OCI-LY7 (cell line): ENCODE measurements around the gene MIX23. TPM values are rescaled to one million over a fixed set of nuclear protein-coding genes. Genes with fewer than 3 reads are reported as not detected.

ENCODE experiments used
- BruUV-seq: library from RNA; stranded (reverse); fragments of 400-500 nt; replicated peaks from 2 replicates; lab custom pipeline; 2021; lab: Mats Ljungman, UMichigan
- CTCF ChIA-PET: fragments of 300-600 bp; sonication (Branson Sonifier 250); formaldehyde crosslinking; loops from one replicate; lab custom pipeline; 2022; ENCODE audit warnings: antibody characterized with exemption; ENCODE audit not compliant: unreplicated experiment; lab: Charles Lee
- POLR2A ChIA-PET: fragments of 300-600 bp; sonication (Branson Sonifier 250); formaldehyde crosslinking; loops from one replicate; lab custom pipeline; 2022; ENCODE audit warnings: antibody characterized with exemption; lab: Charles Lee
- DNase-seq: peaks from one replicate; pipeline ENCODE4 v3.0.0-alpha.2; 2015; ENCODE audit warnings: low spot score
- H2AFZ ChIP-seq: fragments of 200-600 bp; sonication (generic), shearing (Covaris generic); 2 replicates; pipeline ENCODE4 v1.6.1; 2014; ENCODE audit warnings: mild to moderate bottlenecking, antibody characterized with exemption, low read length, moderate library complexity
- H3K27ac ChIP-seq: fragments of 200-600 bp; sonication (generic); 2 replicates; pipeline ENCODE4 v1.5.1; 2014; ENCODE audit warnings: mixed run types, low read depth, mild to moderate bottlenecking, moderate library complexity, low read length, inconsistent platforms; ENCODE audit not compliant: poor library complexity, severe bottlenecking
- H3K36me3 ChIP-seq: fragments of 200-600 bp; sonication (generic); 2 replicates; pipeline ENCODE4 v1.6.1; 2014; ENCODE audit warnings: mild to moderate bottlenecking, antibody characterized with exemption, low read length, moderate library complexity, mixed read lengths; ENCODE audit not compliant: insufficient read depth
- H3K4me1 ChIP-seq: fragments of 200-600 bp; sonication (generic); 2 replicates; pipeline ENCODE4 v1.5.1; 2014; ENCODE audit warnings: mild to moderate bottlenecking, low read length; ENCODE audit not compliant: insufficient read depth, poor library complexity, severe bottlenecking
- H3K4me2 ChIP-seq: fragments of 200-600 bp; sonication (generic); 2 replicates; pipeline ENCODE4 v1.6.1; 2014; ENCODE audit warnings: mild to moderate bottlenecking, low read length
- H3K4me3 ChIP-seq: fragments of 200-600 bp; sonication (generic); 2 replicates; pipeline ENCODE4 v1.5.1; 2014; ENCODE audit warnings: mild to moderate bottlenecking, low read depth, low read length; ENCODE audit not compliant: poor library complexity, severe bottlenecking
- H3K79me2 ChIP-seq: fragments of 200-600 bp; sonication (generic); 2 replicates; pipeline ENCODE4 v1.6.1; 2016; ENCODE audit warnings: low read depth, mild to moderate bottlenecking, low read length, moderate library complexity, mixed read lengths; ENCODE audit not compliant: insufficient read depth
- H3K9me2 ChIP-seq: fragments of 200-600 bp; sonication (generic); 2 replicates; pipeline ENCODE4 v1.6.1; 2016; ENCODE audit warnings: mild to moderate bottlenecking, low read length, mixed read lengths; ENCODE audit not compliant: insufficient read depth
- H3K9me3 ChIP-seq: fragments of 200-600 bp; sonication (generic); 2 replicates; pipeline ENCODE4 v1.6.1; 2014; ENCODE audit warnings: mild to moderate bottlenecking, mixed run types, low read length, mixed read lengths
- H4K20me1 ChIP-seq: fragments of 200-600 bp; sonication (generic); 2 replicates; pipeline ENCODE4 v1.6.1; 2014; ENCODE audit warnings: mild to moderate bottlenecking, antibody characterized with exemption, low read length, moderate library complexity, mixed read lengths; ENCODE audit not compliant: insufficient read depth
- EZH2phosphoT487 ChIP-seq: fragments of 200-600 bp; sonication (generic); IDR thresholded peaks from 2 replicates; pipeline ENCODE4 v1.6.1; 2018; ENCODE audit warnings: low read depth, borderline replicate concordance, mild to moderate bottlenecking, mixed run types, antibody characterized with exemption, low read length, moderate library complexity, mixed read lengths
- intact Hi-C: fragments of 100-400 bp; cut with micrococcal nuclease; formaldehyde crosslinking; loops from one replicate; pipeline ENCODE4 v1.10.0; 2022; ENCODE audit not compliant: unreplicated experiment
- total RNA-seq, 2 experiments: library from RNA; depleted of rRNA in 1 of 2; stranded (reverse); fragments of >200 nt in 1 of 2; shearing (Covaris generic) in 1 of 2; gene quantifications; 2 replicates each; pipeline ENCODE4 v1.2.3, GENCODE V29; 2014 to 2022
- TF ChIP-seq, protein P1 (sequence below): fragments of 200-600 bp; sonication (generic); conservative IDR thresholded peaks from 2 replicates; pipeline ENCODE4 v1.5.1; 2014; ENCODE audit warnings: mild to moderate bottlenecking, antibody characterized with exemption, low read length, moderate library complexity, mixed read lengths

The MIX23 gene
- total RNA-seq, 2 experiments from 2014 or later: 44.7 to 71.3 TPM

DNA sequence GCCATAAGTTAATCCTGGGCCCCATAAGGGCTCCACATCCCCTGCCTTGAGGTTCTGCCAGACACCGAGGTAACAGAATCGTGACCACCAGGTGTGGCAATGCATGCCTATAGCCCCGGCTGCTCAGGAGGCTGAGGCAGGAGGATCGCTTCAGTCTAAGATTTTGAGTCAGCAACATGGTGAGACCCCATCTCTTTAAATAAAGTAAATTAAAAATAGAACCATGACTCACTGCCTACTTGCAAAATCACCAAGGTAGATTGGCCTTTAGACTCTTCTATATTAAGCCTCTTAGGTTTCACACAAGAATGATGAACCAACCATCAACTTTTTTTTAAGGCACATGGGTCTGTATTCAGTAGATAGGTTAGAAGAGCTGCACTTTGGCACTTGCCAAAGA, 23.2 kb upstream of the MIX23 start:
- H2AFZ ChIP-seq: no peak overlapping the region
- TF ChIP-seq, protein P1, sequence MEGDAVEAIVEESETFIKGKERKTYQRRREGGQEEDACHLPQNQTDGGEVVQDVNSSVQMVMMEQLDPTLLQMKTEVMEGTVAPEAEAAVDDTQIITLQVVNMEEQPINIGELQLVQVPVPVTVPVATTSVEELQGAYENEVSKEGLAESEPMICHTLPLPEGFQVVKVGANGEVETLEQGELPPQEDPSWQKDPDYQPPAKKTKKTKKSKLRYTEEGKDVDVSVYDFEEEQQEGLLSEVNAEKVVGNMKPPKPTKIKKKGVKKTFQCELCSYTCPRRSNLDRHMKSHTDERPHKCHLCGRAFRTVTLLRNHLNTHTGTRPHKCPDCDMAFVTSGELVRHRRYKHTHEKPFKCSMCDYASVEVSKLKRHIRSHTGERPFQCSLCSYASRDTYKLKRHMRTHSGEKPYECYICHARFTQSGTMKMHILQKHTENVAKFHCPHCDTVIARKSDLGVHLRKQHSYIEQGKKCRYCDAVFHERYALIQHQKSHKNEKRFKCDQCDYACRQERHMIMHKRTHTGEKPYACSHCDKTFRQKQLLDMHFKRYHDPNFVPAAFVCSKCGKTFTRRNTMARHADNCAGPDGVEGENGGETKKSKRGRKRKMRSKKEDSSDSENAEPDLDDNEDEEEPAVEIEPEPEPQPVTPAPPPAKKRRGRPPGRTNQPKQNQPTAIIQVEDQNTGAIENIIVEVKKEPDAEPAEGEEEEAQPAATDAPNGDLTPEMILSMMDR: no peak
- TF ChIP-seq EZH2phosphoT487: no peak
- ChIA-PET CTCF (no interaction called here), POLR2A (interaction anchor here (1.4 to 2.1 kb wide), 2 partner anchors 9 to 13 kb away, joined by 5 to 7 read pairs; partner anchors contain the start of gene WDR5B)
- no peaks in the 10 kb centered on the region for H3K9me2 ChIP-seq
- no TSS peak for BruUV-seq
- intact Hi-C loops: no loop called here
- H3K4me1 ChIP-seq: peaks cover 5% of the 10 kb centered on the region
- H3K9me3 ChIP-seq: no peaks in the 10 kb centered on the region
- no peak for DNase-seq
- H3K27ac ChIP-seq: no peak overlapping the region
- H3K36me3 ChIP-seq: peaks cover 79% of the 10 kb centered on the region
- no peak overlapping the region for H3K4me3 ChIP-seq
- H4K20me1 ChIP-seq: no peaks in the 10 kb centered on the region
- no peak overlapping the region for H3K4me2 ChIP-seq
- H3K79me2 ChIP-seq: no peaks in the 10 kb centered on the region

DNA sequence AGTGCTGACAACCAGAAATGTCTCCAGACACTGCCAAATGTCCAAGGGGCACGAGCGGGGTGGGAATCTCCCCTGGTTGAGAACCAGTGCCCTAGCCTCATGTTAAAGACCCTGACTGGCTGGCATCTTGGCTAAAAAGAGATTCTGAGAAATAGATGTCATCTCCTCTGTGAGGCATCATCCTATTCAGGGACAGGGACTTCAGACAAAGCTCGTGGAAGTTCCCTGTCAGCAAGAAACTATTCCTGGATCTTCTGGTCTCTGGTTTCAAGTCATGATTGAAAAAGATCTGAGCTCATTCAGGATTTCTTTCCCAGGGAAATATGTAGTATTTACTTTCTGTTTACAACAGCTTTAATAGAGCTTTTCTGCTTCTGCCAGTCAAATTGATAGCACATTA, 22.0 kb upstream of the MIX23 start:
- CTCF ChIA-PET: no interaction called here
- Histone ChIP-seq H3K36me3 (peaks cover 68% of the 10 kb centered on the region), H3K9me2 (no peaks in the 10 kb centered on the region), H3K27ac (no peak overlapping the region), H3K4me2 (no peak overlapping the region), H2AFZ (no peak overlapping the region), H4K20me1 (no peaks in the 10 kb centered on the region), H3K4me1 (peaks cover 5% of the 10 kb centered on the region), H3K4me3 (no peak overlapping the region), H3K9me3 (no peaks in the 10 kb centered on the region), H3K79me2 (no peaks in the 10 kb centered on the region)
- no peak for TF ChIP-seq EZH2phosphoT487
- TF ChIP-seq, protein P1: no peak
- BruUV-seq: no TSS peak
- POLR2A ChIA-PET: interaction anchor here (0.6 kb wide), 1 partner anchor 64 kb away, joined by 3 read pairs; no protein-coding TSS in a partner anchor
- DNase-seq: no peak
- intact Hi-C loops: no loop called here

DNA sequence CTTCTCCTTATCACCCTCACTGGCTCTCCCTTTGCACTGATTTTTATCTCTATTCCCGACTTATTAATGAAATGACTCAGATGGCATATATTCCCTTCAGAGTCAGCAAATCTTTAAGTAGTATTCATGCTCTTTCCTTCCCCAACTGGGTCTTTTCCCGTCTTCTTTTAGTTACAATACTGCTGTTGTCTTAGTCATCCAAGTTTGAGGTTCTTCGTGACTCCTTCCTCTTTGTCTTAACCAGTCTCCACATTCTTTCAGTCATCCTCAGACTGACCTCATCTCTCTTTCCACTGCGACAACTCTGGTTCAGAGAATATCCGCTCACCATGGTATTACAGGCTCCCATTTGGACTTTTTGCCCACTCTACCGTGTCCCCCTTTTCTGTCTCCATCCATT, 20.5 kb upstream of the MIX23 start:
- intact Hi-C loops: no loop called here
- H3K36me3 ChIP-seq: peaks cover 53% of the 10 kb centered on the region
- no peaks in the 10 kb centered on the region for H3K4me1 ChIP-seq
- TF ChIP-seq, protein P1: no peak
- TF ChIP-seq EZH2phosphoT487: no peak
- no peaks in the 10 kb centered on the region for H3K9me2 ChIP-seq
- H3K9me3 ChIP-seq: no peaks in the 10 kb centered on the region
- no peaks in the 10 kb centered on the region for H4K20me1 ChIP-seq
- DNase-seq: no peak
- ChIA-PET POLR2A (interaction anchor here (0.7 to 2.4 kb wide), 3 partner anchors 19 to 133 kb away, joined by 3 to 8 read pairs (median 4); partner anchors contain the start of gene FAM162A), CTCF (no interaction called here)
- no peaks in the 10 kb centered on the region for H3K79me2 ChIP-seq
- no peak overlapping the region for H3K4me2 ChIP-seq
- no peak overlapping the region for H2AFZ ChIP-seq
- no peak overlapping the region for H3K27ac ChIP-seq
- BruUV-seq: no TSS peak
- no peak overlapping the region for H3K4me3 ChIP-seq
